SHP77 (cell line): ENCODE results near the gene PLPPR2.
"Not testable (repeated sequence)": the region's sequence is repeated elsewhere in the genome, so short reads cannot be mapped to it uniquely, and the experiment has no call there.

Experiments
- DNase-seq, 2 experiments: peaks; one replicate each; lab custom pipeline; 2025; lab: John Stamatoyannopoulos, UW

Gene PLPPR2

DNA sequence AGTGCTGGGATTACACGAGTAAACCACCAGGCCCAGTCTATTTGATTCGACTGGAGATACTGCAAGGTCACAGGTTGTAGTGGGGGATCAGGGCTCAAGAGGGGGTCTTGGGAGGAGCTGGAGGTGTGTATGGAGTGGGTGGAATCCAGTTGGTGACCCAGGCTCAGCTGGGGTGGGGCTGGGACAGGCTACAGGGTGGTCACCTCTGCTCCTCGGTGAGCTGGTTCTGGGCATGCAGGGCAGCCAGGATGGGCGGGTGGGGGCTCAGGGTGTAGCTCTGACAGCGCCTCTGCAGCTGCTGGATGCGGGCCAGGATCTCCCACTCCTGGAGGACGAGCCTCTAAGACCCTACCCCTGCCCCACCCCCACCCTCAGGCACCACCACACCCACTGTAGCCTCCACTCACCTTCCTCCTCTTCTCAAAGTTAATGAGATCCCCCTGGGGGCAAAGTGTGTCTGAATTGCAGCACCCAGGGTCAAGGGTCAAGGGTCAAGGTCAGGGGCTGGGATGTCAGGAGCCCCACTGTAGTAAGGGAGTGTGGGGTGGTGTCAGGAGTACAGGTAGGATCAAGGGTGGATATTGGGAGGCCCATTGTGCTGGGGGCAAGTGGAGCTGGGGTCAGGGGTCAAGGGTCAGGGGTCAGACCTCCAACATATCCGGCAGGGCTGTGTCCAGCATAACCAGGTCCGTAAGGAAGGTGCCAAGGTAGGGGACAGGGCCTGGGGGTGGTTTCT, 46.7 kb downstream of the PLPPR2 start:
- no peak for DNase-seq

DNA sequence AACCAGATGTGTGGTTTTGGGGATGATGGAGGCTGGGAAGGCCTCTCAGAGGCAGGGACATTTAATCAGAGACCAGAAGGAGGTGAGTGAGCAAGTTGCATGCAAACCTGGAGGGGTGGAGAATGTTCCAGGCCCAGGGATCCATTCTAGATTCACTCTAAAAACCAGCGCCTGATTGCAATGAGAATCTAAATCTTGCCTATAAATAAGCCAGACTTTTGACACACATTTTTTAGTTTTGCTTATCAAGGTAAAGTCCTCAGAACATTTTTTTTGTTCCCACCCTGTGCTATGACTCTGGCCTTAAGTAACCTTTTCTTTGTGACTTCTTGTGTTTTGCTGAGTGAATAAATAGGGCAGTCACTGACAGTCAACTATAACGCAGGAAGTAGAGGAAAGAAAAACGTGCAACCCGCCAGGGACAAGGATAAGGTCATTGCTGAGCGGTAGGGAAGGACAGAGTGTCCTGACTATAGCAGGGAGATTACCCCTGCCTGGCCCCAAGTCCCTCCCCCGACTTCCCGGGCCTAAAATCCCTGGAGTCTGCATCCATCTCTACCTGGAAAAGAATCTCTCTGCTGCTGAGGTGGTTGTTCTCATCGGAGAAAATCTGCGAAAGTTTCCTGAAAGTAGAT, 49.5 kb downstream of the PLPPR2 start:
- no peak for DNase-seq

DNA sequence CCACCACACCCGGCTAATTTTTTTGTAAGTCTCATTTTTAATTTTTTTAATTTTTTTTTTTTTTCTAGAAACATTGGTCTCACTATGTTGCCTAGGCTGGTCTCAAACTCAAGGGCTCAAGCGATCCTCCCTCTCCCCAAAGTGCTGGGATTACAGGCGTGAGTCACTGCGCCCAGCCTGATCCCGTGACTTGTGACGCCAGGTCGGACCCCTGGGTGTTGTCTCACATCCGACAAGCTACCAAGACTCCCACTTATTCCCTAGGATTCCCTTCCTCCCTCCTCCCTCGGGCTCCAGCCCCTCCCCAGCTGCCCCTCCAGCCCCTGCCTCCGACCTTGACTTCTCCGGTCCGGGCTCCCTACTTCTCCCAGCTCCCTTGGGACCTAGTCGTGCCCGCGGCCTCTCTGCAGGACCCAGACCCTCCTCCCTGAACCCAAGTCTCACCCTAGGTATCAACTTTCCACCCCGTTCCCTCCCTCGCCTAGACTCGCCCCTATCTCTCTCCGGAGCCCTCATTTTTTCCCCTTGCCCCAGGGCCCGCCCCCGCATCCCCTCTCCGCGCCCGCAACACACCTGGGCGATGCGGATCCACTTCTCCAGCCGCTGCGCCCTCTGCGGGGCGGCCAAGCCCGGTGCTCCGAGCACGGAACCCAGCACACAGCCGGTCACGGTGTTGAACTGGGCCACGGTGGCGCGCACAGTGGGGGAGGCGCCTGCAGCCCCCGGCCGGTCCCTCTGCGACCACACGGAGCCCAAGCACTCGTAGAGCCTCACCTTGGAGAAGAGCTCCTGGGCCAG, 50.8 kb downstream of the PLPPR2 start:
- DNase-seq, result no peak

DNA sequence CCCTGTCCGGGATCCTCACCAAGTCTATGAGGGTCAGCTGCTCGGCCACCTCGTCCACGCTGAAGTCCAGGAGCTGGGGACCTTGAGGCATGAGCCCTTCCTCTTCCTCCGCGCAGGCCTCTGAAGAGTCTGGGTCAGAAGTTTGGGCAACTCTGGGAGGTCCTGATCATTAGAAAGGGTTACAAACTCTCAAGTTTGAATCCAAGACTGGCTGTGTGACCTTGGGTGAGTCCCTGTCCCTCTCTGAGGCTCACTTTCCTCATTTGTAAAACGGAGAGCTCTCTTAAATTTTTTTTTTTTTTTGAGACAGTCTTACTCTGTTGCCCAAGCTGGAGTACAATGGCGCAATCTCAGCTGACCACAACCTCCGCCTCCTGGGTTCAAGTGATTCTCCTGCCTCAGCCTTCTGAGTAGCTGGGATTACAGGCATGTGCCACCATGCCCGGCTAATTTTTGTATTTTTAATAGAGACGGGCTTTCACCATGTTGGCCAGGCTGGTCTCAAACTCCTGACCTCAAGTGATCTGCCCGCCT, 51.5 kb downstream of the PLPPR2 start:
- not testable (repeated sequence) for DNase-seq

DNA sequence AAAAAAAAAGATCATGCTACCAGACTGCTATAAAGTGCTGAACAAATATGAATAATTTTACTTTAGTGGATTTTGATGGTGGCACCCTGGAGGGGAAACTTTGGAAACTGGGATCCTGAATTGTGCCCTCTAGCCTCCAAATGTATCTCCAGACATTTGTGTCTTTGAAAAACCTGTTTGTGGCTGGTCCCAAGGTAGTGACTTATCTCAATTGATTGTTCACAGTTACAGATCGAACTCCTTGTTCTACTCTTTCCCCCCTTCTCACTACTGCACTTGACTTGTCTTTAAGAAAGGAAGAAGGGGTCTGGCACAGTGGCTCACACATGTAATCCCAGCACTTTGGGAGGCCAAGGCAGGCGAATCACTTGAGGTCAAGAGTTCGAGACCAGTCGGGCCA, 53.4 kb downstream of the PLPPR2 start:
- no peak for DNase-seq

DNA sequence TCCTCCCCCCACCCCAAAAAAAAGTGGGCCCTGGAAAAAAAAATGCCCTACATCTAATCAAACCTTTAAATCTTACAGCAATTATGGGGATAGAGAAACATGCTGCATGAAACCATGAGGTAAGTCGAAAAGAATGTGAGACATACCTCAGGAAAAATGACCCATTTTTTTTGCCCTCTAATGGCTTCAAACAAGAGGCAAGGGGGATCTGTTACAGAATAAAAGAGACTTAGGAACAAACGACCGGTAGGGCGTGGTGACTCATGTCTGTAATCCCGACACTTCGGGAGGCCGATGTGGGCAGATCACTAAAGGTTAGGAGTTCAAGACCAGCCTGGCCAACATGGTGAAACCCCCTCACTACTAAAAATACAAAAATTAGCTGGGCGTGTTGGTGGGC, 55.5 kb downstream of the PLPPR2 start:
- no peak for DNase-seq

DNA sequence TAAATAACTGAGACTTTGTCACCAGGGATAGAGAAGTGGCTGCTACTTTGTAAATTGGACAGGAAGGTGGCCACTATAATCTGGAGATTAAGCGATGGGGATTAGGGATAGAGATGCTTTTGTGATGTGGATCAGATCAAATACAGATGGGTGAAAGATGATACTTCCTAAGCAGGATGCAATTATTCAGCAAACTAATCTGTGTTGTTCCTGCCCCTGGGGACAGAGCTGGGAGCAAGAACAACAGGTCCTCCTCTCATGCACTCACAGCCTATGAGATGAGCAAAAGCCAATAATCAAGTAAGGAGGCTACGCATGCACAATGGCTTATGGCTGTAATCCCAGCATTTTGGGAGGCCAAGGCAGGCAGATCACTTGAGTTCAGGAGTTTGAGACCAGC, 59.3 kb downstream of the PLPPR2 start:
- no peak for DNase-seq
